ENCODE results near the gene LHX6.

LHX6 gene

DNA sequence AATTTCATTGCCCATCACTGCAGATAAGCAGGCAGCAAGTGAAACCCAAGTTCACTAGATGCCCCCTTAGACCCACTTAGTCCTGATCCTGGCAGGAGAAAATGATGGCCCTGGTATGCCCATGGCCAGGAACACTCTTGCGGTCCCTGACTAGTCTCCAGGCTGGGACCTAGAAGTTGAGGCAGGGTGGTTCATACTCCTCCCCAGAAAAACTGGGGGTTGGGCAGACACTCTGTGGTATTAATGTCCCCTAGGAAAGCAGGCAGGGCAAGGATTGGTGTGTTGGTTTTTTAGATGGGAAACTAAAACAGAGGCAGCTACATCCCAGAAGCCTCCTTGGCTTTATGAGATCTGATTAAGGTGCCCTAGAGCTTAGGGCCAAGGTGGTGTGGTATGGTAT, 13.1 kb downstream of the LHX6 start:
- no peak for DNase-seq

DNA sequence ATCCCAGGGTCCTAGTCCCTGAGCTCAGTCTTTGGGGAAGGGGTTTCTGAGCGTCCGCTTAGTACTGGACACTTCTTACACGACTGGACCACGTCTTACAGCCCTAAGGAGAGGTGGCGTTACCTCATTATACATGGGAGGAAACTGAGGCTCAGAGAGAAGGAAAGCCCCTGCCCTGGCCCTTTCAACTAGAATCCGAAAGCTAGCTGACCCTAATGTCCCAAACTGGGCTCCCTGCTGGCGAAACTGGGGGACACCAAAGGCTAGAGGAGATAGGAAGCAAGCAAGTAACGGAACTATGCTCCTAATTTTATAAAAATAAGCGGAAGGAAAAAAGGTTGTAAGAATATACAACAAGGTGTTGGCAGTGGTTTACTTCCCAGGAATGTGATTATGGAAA, 14.2 kb downstream of the LHX6 start:
- DNase-seq: no peak

DNA sequence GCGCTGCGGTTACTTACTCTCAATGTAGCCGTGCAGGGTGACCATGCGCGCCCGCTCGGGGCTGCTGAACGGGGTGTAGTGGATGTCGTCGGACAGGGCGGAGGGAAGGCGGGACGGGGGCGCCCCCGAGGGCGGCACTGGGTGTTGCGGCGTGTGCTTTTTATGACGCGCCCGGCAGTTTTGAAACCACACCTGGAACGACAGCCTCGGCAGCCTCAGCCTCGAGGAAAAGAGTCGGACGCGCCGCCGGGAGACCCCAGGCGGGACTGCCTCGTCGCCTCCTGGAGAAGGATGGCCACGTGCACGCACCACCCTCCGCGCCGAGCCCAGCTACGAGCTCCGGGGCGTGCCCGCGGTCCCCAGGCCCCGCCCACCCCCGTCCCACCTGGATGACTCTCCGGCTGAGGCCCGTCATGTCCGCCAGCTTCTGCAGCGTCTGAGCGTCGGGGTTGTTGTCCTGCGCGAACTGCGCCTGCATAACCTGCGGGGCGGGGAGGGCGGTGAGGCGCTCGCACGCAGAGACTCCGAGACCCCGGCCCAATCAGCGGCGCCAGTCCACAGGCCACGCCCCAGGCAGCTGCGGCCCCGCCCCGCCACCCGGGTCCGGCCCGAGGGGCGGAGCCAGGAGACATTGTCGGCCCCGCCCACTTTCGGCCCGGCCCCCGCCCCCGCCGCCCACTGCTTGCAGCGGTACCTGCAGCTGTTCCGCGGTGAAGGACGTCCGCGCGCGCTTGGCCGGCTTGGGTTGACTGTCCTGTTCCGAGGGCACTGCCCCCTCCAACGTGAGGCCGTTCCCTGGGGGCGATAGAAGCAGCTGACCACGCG, 15.0 kb downstream of the LHX6 start:
- DNase-seq: peak; percentile 31

DNA sequence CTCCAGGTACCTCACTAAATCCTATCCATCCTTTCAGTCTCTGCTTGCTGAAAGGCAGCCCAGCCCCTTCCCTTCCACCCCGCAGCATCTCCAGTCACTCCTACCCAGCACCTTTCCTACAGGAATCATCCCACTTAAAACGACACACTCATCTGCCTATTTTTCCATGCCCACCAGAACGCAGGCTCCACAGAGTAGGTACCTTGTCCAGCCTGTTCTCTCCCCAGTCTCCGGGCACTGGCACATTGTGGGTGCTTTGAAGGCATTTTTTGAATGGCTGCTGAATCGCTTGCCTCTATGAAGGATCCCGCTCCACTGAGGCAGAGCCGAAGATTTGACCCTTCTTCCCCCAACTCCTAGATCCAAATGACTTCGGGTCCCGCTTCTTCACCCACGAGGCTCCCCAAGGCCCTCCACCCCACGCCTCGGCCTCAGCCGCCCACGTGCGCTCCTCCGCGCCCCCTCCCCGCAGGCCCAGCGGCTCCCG, 15.6 kb downstream of the LHX6 start:
- DNase-seq: no peak

DNA sequence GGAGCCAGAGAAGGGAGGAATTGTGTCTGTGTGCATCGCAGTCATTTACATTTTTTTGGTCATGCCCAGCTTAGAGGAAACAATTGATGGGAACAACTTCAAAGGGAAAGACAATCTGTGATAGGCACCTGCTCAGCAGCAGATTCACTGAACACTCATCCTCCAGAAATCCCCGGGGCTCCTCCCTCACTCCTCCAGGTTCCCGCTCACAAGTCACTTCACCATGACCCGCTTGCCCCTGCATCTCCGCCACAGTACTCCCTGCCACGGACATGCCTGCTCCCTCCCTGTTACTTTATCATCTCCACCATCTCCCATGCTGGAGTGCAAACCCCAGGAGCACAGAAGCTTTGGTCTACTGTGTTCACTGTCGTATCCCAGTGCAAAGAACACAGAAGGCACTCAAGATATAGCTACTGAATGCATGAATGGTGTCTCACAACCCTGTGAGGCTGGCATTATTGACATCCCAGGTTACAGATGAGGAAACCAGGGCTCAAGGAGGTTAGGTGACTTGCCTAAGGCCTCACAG, 16.2 kb downstream of the LHX6 start:
- DNase-seq: no peak

DNA sequence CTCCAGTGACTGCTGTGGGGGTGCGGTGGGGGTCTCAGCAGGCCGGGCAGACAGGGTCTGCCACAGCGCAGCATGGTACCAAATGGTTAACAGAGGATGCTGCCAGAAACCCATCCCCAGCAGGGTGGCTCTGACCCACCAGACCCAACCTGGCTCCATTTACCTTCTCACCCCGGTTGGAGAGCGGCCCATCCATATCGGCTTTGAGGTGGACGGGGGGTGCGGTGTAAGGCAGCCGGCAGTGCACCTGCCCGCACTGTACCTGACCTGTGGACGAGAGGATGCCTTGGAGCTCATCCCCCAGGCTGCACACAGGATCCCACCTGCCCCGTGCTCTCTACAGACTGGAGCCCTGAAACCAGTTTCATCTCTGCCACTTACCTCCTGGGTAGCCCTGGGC, 19.3 kb downstream of the LHX6 start:
- no peak for DNase-seq

DNA sequence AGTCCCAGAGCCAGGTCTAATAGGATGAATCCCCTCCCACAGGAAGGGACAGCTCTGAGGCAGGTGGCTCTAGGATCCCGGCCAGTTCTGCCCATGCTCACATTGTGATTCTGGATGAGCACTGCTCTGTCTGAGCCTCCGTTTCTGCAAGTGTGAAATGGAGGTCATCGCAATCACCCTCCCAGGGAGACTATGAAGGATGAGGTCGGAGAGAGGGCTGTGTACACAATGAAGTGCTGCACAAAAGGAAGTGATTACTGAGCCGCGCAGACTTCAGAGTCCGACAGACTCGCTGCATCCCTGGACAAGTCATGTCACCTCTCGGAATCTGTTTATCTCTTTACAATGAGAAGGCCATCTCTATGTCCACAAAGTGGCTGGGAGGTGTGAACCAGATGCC, 21.7 kb downstream of the LHX6 start:
- DNase-seq: no peak

DNA sequence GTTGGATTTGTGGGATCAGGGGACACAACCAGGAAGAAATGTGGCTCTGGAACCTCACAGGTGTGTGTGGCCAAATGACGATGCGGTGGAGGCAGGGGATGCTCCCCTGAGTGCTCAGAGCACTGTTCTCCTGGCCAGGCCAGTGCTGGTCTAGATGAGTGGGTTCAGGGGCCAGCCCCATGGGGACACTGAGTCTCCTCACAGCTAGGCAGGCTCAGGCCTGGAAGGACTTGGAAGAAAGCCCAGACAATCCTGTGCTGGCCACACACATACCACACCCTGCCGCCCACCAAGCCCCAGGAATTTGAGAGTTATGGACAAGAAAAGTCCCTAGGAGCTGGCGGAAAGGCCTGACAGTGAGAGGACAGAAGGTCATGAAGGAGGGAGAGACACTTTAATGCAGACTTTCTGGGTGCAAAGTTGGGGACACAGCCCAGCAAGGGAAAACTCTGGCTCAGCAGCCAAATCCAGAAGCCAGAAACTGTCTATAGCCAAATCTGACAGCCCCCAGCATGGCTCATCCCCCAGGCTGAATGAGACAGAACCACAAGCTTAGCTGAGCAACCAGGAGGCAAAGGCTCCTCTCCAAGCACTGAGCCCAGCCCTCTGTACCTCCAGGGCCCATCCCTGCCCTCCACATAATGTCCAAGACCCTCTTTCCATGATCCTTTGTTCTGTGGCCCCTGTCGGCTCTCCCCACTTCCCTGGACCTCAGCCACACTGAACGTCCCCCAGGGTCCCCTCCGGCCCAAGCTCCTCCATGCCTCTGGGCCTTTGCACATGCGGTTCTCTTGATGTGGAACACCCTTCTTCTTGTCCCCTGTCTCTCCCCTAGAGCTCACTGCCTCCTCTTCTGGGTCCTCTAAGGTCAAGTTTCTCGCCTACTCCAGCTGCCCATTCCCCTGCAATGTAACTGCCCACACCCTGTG, 22.4 kb downstream of the LHX6 start:
- DNase-seq: no peak

DNA sequence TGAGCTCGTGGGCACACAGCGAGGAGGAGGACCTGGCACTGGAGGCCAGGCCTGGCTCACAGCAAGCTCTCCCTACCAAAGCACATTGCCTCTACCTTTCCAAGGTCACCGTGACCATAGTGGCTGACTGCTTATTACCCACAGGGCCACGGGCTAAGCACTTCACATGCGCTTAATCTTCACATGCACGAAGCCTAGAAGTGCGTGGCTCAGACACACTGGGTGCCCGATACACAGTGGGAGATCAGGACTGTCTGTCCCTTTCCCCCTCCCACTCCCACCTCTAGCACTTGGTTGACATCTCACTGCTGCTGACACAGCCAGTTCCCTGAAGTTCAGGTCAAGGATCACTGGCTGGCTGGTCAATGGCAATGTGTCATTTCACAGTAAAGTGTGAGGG, 23.6 kb downstream of the LHX6 start:
- DNase-seq: no peak

DNA sequence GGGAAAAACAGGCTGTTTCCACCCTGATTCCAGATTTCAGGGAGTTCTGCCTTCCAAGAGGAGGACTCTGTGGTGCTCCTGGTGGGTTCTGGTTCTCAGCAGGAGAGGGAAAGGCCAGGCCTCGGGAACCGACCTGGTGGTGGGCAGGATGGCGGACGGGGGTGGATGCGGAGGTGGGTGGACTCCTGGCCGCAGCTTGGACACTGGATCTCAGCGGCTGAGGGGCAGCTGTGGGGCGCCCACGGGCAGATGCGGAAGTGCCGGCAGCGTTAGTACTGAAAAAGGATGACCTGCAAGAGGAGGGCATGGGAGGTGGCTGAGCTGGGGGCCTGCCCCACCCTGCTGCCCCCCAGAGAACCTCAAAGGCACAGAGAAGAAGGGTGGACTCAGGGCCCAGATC, 24.3 kb downstream of the LHX6 start:
- no peak for DNase-seq

DNA sequence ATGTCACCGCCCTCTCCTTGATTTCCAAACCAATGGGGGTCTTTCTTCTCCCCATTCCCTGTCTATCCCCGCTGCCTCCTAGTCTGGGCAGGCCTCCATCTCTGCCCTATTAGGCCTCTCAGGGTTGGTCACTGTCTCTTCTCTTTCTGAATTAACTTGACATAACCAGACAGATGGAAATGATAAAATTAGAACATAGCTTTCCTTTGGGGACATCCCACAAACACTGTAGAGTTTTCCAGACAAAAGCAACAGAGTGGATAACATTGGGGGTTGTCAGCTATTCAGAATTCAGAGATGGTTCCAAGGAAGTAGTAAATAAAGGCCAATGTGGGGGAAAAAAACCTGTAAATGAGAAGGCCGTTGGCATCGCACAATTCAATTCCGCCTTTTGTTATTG, 24.7 kb downstream of the LHX6 start:
- no peak for DNase-seq

DNA sequence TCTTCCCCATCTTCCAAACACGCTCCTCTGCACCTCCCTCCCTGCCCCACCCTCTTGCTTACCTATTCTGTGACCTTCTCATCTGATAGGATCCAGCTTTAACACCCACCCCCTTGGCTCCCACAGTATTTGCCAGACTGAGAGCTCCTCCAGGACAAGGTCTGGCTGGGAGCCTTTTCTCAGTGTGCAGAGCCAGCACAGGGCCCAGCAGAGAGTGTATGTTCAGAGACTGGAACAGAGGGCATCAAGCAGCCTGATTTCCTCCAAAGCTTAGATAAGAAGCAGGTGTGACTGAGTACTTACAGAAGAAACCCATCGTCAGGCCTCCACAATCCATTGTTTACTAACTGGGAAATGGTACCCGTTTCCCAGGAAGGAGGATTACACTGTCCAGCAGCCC, 26.6 kb downstream of the LHX6 start:
- no peak for DNase-seq

DNA sequence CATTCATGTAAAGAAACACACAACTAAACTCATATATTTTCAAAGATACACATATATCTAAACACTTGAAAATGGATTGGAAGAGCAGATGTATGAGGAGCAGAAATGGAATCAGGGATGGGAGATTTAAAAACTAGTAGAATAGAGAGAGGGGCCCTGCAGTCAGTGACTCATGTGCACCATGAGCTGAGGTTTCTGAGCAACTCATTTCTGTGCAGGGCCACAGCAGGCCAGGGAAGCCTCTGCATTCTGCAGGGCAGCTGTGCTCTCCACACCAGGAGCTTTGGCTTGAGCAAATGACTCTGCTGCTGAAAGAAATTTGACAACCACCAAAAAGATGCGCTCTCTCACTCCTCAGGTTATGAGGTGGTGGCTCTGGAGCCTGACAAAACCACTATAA, 27.1 kb downstream of the LHX6 start:
- DNase-seq: no peak

DNA sequence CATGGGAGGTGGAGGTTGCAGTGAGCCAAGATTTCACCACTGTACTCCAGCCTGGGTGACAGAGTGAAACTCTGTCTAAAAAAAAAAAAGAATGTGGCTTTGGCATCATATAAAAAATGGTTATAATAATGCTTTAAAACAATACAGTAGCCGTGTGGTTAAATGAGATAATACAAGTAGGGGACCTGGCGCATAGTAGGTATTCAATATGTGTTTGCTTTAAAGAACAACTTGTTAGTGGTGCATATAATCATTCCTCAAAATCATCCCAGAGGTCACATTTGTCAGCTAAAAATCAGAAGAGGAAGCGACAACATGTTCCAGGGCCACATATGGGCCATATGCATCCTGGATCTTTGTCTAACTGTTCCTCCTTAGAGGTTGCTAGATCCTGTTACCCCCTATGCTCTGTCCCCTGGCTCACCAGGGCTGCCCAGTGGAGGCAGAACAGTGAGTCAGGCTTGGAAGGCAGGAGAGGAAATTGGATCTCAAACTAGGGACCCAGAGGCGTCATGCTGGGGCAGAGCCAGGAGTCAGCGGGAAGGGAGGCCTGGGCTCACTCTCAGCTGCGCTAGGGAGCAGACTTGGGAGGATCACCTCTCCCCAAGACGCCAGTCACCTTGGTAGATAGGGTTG, 27.7 kb downstream of the LHX6 start:
- DNase-seq: no peak

DNA sequence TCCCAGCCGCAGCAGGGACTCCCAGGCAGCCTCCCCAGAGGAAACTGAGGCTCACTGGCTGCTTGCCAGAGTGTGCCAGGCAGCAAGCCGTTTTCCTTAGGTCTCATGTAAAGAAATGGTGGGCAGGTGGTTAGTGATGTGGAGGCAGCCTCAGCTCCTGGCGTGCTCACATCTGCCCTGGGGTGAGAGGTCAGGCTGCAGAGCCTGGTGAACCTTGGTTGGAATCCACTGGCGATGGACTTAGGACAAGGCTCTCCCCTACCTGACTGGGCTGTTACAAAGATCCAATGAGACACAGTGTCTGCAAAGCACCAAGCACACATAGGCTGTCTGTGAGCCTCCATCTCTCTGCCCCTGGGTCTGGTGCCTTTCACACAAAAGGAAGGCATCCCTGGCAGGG, 30.9 kb downstream of the LHX6 start:
- DNase-seq: no peak

DNA sequence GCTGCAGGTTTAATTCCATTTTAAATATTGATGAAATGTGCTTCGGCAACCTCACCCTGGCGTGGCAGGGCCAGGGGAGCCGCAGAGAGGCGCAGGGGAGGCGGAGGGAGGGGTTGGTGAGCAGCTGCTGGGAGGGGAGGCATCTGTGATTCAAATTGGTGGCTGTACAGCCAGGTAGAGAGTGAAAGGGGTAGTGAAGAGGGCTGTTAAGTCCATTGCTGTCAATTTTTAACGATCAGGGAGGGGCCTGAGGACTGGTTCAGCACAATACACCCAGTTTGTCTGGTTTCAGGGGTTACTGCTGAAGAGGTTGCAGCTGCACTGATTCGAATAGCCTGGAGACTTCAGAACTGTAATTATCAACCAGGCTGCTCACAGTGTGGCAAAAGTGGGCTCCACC, 31.3 kb downstream of the LHX6 start:
- no peak for DNase-seq

DNA sequence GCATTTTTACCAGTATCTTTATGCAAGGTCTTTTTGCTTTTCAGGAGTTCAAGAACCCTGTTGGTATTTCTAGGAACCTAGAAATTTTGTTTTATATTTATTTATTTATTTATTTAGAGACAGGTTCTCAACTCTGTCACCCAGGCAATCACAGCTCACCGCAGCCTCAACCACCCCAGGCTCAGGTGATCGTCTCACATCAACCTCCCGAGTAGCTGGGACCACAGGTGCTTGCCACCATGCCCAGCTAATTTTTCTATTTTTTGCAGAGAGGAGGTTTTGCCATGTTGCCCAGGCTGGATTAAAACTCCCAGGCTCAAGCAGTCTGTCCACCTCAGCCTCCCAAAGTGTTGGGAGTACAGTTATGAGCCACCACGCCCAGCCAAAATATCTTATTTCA, 32.9 kb downstream of the LHX6 start:
- DNase-seq: no peak

DNA sequence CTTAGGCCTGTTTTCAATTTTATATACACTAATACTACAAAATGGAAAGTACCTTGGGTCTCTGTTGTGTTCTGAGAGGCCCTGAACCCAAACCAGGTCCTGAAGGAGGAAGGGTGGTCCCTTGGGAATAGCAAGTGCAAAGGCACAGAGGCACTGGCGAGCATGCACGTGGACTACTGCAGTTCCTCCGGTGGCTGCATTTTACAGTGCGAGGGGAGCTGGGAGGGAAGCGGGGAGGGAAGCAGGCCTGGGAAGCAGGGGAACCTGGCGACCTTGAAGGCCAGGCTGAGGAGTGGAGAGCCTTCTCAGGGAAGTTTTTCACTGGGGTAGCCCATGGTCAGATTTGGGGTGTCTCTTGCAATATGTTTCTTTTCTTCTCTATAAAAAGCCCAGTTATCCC, 35.1 kb downstream of the LHX6 start:
- DNase-seq: no peak

DNA sequence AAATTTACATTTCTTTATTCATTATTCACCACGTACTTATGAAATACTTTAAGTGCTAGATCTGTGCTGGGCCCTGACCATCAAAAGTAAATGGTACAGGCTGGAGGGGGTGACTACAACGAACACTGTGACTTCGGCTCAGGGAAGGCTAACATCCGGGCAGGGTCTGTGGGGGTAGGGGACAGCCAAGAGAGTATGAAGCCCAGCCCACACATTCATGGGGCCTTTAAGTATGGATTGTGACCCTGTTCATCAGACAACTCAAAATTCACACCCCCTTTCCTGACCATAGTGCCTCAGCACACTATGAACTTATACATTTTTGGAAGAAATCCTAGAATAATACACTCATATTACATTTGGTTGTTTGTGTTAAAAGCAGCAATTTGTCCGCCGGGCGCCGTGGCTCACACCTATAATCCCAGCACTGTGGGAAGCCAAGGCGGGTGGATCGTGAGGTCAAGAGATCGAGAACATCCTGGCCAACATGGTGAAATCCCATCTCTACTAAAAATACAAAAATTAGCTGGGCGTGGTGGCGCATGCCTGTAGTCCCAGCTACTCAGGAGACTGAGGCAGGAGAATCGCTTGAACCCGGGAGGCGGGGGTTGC, 35.7 kb downstream of the LHX6 start:
- DNase-seq: no peak

DNA sequence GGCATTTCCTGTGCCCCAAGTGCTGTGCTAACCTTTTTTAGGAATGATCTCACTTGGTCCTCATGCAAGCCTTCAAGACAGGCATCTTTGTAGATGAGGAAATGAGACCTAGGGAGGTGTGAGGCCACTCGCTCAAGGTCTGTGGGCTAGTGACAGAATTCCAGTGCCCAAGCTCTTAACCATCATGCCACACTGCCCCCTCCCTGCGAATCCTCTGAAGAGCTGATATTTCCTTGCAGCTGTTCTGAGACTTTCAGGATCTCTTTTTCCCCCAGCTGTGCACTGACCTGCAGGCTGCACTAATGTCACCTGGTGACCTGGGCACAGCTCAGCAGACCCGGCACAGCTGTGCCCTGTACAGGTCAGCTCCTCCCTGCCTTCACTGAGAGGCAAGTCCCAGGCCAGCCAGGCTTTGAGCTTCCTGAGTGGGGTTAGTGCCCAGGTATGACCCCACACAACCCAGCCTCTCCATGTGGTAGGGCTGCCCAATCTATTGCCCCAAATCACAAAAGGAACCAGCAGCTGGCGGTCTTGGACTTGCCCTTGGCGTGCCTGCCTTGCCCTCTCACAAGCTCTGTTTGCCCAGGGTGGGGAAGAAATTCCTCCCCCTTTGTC, 36.4 kb downstream of the LHX6 start:
- DNase-seq: no peak

DNA sequence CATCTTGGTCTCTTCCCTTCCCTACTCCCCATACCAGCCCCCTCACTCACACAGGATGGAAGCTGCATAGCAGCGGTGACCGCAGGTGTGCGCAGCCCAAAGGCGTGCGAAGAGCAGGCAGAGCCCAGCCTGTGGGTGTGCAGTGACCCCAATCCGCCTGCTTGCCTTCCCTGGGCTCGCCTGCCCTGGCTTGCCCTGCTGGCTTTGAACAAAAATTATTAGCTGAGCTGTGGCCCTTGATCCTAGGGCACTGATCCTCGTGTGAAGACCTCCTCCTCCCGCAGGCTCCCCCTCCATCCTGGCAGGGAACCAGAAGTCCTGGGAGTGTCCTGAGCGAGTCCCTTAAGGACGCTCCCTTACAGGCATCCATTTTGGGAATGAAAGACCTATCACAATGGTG, 37.2 kb downstream of the LHX6 start:
- no peak for DNase-seq

DNA sequence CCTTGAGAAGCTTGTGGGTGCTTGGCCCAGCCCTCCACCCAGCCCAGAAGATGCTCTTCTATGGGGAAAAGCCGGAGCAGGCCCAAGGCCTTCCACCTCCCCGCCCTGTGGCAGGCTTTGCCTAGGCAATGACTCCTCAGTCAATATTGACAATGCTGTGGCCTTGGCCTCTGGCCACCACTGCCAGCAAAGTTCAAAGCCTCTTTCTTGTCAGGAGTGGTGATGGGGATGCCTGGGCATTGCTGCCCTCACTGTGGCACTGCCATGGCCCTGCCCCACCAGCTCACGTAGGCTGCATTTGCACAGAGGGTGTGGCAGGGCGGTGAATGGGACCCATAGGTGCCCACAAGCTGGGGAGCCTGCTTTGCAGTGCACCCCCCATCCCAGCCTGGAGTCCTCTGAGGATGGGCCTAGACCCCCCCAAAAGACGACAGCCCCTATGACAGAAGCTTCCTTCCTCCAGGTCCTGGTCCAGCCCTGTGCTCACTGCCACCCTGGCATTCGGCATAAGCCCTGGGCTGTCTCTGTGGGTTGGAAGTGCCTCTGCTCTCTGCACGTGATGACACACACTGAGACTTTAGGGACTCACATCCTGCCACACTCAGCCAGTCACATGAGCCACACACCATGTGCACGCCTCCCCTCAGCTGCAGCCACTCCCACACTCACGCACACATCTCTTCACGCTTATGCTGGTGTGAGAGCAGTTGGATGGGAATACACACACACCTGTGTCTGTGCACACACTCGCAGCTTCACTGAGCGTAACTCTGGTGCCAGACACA, 38.0 kb downstream of the LHX6 start:
- no peak for DNase-seq

Measured in activated CD4-positive, alpha-beta T cell treated with anti-CD3 and anti-CD28 coated beads, Interleukin-2, amount 50 U/mL, for 1 hour (primary cell).